Fibroblast of skin of left quadriceps (primary cell): ENCODE results near the gene RTP2.
A peak's percentile ranks its signal among the peaks of the same experiment; 100 is the strongest.

Experiments used
- DNase-seq, 2 experiments: peaks; one replicate each; pipeline ENCODE4 v3.0.0-alpha.2; 2013; ENCODE audit warnings: low read depth in 2 of 2

RTP2 gene

DNA sequence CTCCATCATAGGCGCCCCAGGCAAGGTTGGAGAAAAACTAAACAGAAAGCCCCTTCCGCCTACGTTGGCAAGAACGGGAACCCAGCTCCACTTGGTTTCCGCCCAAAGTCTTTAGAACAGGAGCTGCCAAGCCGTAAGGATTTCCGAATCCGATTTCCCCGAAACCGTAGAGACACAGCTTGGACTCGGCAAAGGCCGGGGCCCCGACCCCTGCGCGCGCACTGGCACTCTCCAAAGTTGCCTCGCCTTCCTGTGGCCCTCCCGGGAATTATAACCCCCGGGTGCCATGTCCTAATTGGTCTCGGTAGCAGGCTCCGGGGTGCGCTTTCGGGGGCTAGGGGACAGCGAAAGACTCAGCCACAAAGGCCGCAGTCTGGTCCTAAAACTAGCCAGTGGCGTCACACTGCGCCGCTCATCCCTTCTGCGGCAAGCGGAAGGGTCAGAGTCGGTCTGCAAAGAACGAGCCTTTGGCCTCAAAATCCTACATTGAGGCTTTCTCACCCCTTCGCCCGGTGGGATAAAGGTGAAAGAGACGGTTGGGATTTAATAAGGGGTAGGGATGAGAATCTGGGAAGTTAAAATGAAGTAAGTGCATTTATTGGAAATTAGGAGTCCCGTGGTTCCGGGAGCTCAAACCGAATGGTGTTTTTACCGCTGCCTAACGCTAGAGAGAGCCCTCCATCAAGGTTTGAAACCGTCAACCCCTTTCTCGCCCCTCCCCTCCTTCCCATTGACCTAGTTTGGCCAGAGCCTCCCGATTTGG lies 36.2 kb upstream of the RTP2 start:
- peak; percentile 69 to 74 for DNase-seq

DNA sequence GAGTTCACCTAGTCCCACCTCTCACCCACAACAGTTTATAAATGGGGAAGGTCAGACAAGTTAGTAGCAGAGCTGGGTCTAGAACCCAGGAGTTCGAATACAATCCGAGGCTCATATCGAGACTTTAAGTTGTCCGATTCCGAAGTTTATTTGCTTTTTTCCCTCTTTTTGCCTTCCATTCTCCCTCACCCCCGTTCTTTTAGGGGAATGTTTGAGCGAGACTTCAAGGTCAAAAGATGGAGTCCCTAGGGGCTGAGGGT lies 35.6 kb upstream of the RTP2 start:
- no peak for DNase-seq

DNA sequence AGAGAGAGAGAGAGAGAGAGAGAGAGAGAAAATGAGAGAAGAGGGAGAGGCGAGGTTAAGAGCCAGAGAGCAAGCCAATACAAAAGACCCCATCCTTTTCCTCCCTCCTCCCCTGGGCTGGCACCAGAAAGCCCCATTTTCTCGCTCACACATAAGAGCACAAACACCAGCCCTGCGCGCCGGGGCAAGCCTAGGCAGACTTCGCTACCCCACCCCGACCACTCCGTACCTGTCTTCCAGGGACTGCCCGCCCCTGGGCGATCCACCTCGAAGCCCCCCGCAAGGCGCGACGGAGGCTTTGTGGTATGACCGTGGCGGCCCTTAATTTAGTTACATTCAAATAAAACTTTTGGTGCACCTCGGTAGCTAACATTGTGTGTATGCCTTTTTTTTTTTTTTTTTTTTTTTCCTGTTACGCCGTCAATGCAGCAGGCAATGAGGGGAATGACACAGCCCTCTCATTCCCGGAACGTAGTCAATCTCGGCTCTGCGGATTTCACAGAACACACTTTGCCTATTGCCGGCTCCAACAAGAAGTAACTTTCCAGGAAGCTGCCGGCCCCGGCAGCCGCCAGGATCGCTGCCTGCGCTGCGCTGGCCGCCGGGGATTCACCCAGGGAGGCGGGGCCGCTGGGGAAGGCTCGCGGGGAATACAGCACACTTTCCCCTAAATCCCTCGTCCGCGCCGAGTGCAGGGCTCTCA lies 35.2 kb upstream of the RTP2 start:
- DNase-seq, result no peak

DNA sequence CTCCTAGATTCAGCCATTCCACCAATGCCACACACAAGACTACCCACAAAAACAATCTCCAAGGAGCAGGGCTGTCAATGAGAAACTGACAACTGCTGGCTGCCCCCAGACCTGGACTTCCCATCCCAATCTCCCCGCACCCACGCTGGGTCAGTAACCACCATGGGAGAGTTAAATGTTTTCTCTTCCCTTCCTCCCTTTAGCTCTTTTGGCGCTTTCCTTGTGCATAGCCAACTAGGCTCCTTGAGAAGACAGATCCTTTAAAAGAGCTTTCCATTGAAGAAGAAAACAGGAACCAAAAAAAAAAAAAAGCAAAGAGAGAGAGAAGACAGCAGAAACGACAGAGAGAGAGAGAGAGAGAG lies 34.6 kb upstream of the RTP2 start:
- DNase-seq, result no peak

DNA sequence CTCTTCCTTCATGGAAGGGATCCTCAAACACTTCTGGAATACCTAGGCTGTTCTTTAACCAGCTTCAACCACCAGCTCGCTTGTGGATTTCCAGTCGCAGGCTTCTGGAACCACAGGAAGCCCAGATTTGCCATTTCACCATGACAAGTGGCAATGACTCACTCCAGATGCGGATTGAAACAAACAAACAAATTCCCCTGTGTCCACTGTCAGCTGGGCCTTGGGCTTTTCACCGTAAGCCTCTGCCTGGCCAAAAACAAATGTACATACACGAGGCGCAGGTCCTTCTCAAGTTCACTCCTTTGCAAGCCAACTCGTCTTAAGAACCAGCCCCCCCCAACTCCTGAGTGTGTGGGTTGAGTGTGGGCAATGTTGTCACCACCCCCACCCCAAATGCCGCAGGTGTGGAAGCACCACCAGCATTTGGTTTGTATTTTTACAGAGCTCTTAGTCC lies 34.1 kb upstream of the RTP2 start:
- no peak for DNase-seq

DNA sequence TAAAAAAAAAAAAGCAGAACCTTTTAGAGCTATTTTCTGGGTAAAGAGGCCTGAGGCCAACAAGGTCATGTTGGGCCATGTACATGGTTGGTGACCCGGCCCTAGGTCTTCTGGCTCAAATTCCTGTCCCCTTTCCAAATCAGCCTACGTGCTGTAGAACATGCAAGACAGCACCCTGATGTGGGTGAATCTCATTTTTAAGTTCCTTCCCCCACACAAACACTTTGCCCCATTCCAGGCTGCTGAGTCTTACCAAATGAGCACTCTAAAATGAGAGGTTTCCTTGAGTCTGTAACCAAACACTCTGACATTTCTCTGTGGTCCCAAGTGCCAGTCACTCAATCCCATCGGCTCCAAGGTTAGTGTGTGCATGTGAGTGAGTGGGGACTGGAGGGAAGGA lies 33.5 kb upstream of the RTP2 start:
- no peak for DNase-seq

DNA sequence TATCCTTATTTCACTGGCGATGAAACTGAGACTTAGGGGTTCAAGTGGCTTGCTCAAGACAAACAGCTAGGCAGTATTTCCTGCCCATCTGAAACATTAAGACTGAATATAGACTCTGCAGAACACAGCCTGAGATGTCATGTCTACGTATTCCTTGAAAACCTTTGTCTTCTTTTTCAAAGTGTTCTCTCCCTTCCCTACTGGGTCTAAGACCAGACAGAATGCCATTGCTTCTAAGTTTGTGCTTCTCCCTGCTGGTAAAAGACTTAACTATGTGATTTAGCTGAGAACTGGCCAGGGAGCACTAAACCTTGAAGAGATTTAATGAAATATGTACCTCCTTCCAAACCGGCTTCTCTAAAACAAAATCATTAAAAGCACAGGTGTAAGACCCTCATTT lies 33.0 kb upstream of the RTP2 start:
- no peak for DNase-seq

DNA sequence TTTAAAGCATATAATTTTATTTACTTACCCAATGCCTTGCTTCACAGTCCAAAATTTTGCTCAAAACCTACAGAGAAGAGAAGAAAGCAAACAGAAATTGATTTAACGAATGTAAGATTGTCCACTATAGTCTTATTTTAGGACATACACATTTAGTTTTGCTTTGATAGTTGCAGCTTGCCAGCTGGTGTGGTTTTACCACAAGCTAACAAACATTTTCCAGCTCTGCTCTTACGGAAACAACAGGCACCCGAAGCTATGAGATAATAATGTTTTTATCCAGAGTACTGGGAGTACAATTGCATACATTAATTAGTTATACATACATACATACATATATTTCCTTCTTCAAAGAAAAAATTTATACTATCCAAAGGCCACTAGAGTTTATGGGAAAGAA lies 32.5 kb upstream of the RTP2 start:
- no peak for DNase-seq

DNA sequence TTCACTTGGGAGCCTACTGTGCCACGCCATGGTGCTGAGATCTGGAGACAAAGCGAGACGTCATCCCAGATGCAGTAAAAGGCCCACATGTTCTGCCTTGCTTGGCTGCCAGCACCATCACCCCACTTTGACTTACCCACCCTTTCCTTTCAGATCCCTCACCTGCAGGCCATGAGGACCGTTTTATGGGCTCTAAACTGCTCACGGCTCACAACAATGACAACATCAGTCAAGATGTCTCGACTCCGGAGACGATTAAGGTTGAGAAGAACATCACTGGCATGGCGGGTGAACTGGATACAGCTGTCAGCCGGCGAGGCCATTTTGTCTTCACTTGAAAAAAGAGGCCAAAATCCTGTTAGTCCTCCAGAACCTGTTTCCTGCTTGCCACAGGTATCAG lies 31.0 kb upstream of the RTP2 start:
- no peak for DNase-seq

DNA sequence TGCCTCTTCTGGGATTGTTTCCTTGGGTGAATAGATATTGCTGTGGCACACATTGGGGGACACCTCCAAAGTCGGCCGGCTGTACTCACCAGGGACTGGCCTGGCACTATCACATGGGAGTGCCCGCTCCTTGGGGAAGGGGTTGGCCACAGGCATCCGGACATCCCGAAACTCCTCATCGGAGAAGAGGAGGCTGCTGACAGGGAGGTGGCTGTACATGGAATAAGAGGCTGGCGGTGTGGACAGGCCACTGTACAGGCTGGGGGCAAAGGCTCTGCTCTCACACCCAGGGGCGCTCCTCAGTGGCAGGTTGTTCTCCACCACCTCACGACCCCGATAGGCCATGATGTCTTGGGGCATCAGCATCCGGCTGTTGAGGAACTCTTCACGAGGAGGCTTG lies 27.2 kb upstream of the RTP2 start:
- no peak for DNase-seq

DNA sequence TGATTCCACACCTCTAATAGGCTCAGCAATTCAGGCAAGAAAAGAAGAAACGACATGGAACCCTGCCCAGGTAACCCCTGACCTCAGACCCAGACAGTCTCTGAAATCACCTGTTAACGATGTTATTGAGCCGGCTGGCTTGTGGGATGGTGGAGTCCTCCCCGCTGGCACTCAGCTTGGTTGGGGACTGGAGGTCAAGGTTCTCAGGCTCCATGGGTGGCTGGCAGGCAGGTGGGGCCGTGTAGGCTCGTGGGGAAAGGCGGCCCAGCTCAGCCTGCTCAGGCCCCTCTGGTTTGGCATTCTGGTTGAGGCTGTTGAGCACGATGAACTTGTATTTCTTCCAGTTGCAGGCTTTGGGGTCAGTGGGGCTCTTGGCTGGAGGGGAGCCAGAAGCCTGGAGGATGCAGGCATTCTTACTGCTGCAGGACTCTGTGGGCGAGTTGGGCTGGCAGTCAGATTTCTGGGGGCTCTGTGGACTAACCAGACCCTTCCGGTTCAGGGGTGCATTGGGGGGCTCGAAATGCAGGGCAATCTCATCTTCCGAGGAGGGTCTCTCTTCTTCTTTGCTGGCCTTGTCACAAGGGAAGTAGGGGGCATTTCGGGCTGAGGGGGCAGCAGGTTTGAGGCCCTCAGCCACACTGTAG lies 26.7 kb upstream of the RTP2 start:
- DNase-seq, result no peak

DNA sequence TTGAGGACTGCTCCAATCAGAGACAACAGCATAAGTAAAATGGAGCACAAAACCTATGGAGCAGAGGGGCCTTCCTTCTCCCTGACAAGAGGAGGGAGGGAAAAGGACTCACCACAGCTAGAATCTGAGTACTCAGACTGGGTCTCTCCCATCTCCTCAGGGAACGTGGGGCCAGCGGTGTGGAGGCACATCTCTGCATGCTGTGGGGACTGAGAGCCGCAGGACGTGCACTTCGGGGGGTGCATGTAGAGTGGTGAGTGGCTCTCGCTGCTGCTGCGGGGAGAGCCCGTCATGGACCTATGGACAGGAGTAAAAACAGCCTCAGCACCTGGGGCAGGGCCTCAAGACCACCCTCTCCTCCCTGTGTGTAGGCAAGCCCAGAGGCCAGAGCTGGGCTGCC lies 25.9 kb upstream of the RTP2 start:
- no peak for DNase-seq

DNA sequence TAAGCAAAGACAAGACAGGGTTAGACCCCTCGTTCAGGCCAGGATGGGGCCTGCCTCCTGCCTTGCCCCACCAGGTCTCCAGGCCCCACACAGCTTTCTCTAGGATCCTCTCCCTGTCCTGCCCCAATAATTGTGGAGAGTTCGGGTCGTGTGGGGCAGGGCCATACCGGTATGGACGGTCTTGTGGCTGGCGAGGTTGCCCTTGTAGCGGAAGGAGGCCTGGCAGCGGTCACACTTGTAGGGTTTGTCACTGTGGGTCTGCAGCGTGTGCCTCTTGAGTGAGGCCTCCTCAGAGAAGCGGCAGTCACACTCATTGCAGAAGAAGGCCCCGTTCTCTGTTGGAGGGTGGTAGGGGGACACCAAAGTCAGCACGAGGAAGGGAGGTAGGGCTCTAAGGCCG lies 24.2 kb upstream of the RTP2 start:
- no peak for DNase-seq

DNA sequence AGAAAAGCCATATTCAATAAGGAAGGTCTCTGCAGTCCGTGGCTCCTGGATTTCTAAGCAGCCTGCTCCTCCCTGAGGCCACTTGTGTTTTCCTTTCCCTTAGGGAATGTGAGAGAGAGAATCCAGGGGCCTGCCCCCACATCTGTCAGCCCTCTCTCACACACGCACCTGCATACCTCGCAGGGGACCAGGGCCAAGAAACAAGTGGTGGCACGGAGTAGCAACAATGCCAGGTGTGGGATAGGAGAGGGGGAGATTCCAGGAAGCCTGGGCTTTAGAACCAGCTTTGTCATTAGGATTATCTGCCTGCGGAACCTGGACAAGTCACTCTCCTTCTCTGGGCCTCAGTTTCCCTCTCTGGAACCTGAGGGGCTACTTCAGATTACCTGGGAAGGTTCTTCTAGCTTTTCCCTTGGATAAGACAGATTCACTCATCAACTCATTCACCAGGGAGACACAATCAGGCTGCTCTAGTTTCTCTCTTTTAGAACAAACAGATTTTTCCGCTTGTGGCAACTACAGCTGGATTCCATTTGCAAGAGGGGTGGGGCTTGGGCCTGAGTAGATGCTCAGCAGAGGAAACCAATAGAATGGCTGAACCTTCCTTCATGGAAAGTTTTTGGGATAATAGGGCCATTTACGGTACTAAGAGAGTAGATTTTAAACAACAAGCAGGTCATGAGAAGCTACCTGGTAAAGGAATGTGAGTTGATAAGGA lies 23.5 kb upstream of the RTP2 start:
- no peak for DNase-seq

DNA sequence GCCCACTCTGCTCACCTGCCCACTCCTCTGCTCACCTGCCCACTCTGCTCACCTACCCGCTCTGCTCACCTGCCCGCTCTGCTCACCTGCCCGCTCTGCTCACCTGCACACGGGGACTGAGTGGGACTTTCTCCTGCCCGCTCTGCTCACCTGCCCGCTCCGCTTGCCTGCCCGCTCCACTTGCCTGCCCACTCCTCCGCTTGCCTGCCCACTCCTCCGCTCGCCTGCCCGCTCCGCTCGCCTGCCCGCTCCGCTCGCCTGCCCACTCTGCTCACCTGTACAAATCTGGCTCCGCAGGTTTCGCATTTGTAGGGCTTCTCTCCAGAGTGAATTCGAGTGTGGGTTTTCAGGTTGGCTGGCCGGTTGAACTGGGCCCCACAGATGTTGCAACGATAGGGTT lies 22.9 kb upstream of the RTP2 start:
- no peak for DNase-seq

DNA sequence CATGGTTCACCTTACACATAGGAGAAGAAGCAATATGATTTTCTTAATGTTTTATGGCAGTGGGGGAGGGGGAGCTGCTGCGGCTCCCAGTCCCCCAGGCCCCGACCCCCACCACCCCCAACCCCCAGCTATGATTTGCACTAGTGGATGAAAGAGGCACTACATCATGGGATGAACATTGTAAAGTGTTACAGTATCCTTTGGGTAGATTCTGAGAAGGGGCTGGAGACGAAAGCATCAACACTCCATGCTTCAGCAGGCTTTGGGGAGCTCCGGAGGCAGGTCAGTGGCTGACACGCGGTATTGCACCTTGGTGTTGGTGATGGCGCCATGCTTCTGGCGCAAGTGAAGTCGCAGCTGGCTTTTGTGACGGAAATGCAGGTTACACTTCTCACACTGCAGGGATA lies 19.9 kb upstream of the RTP2 start:
- no peak for DNase-seq

DNA sequence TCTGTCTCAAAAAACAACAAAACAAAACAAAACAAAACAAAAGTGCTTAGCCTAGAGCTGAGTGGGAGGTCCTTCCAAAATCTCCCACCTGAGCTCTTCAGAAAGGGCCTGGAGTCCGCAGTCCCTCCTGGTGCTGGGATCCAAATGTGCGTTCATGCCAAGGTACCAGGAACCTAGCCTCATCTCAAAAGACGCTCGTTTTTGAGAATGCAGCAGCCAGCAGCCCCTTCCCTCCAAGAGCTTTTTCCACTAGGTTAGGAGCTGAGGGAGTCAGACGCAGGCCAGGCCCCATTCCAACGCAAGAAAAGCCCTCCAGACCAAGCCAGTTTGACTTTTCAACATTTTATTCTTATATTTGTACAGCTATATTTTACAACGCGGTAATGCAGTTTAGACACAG lies 18.7 kb upstream of the RTP2 start:
- no peak for DNase-seq

DNA sequence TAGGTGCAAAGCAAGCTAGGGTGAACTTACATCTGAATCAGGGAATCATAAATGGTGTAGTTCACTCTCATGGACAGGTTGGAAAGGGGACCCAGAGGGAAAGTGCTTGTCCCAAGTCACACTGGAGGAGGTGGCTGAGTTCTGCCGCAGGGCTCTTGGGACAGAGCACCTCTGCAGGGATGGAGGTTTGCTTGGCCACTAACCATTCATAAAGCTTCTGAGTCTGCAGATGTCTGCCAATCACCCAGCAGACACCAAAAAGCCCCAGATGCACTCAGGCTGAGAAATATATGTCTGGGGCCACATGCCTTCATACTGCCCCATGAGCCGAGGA lies 17.9 kb upstream of the RTP2 start:
- no peak for DNase-seq

DNA sequence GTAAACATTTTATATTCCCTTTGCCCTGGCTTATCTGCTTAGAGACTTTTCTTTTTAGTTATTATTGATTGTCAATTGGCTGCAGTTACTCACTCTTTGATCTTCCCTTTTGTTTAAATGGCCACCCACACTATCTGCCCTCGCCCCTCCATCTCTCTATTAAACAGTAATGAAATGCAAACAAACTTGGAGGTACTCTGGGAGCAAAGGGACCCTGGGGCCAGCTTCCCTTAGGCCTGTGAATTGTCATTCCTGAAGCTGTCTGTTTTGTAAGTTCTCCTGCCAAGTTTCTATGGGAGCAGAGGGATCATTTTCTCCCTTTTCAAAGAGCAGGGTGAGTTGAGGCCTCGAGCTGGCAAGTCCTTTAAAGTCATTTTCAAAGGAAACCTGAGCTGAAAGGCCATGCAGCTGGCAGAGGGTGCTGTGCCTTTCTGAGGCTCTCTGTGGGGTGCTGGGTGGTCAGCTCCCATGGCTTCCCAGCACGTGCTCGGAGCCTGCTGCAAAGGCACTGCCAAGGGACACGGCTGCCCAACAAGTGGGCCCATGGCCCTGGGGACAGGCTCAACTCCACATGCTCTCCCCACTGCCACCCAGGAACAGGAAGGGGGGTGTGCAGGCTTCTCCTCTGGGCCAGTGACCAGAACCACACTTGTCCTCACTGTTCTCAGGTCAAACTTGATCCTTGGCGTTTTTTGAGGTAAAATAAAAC lies 17.4 kb upstream of the RTP2 start:
- DNase-seq, result no peak

DNA sequence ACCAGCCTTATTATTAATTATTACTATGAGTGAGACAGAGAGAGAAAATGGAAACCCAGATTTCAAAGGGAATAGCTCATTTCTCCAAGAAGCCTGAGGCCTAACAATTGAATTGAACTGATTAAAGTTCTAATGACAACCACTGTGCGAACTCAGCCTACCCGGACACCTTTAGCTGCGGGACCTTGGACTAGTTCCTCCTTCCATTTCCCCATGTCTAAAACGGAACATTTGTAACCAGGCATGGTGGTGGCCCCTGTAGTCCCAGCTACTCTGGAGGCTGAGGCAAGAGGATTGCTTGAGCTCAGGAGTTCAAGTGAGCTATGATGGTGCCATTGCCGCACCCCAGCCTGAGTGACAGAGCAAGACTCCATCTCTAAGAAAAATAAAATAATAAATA lies 16.4 kb upstream of the RTP2 start:
- no peak for DNase-seq

DNA sequence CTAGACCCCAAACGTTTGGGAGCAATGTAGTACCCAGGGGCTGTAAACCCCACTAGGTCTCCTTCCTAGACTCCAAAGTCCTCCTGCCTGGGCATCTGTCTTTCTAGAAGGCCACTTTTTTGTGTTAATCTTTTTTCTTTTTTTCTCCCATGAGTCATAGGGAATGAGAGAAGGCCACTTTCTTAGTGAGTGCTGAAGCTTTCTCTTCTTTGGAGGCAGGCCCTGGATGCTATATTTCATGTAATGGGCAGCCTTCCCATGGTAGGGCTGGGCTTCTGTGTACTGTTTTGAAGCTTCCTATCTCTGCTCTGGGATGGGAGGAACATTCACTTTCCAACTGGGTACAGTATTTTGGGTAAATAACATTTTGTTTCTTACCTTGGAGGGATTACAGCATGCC lies 15.2 kb upstream of the RTP2 start:
- DNase-seq, result no peak

DNA sequence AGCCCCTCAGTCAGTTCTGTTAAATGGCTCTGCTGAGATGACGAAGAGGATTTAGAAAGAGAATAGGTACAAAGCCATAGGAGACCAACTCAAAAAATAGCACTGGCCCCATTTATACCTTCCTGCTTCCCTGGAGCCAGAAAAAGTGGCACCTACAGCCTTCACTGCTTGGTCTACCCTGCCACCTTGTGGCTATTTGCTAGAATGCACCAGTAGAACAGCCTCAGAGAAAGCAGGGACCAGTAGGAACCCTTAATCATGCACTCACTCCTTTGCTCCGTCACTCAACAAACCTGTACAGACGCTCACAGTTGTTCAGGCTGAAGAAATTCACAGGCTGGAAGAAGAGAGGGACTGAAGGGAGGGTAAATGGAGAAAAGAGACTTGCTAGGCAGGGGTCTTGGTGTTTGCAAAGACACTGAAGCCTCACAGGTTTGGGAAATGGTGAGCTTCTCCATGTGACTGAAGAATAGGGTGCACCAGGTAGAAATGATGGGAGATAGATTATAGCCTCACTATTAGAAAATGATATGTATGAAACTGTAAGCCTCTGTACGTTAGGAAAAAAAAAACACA lies 12.1 kb upstream of the RTP2 start:
- DNase-seq, result peak in 1 of 2 experiments; percentile 52
